Ovary (tissue), 9 donors: Measurements from ENCODE around the gene NINL. TPM values are rescaled to one million over a fixed set of nuclear protein-coding genes. Genes with fewer than 3 reads are reported as not detected.

Experiments used
- DNase-seq, 5 donors: peaks; one replicate each; pipeline ENCODE4 v3.0.0-alpha.2; 2019 to 2020
- H3K27ac ChIP-seq, 2 donors: fragments of 200-600 bp; one replicate each; pipeline versions ENCODE4 v1.5.1 to v1.8.0; 2019 to 2022
- H3K27me3 ChIP-seq: fragments of 200-600 bp; one replicate; pipeline ENCODE4 v1.8.0; 2022
- H3K36me3 ChIP-seq: fragments of 200-600 bp; sonication (generic); one replicate; pipeline ENCODE4 v1.5.1; 2019
- H3K4me1 ChIP-seq: one replicate; pipeline ENCODE4 v1.8.1; 2013; ENCODE audit warnings: mild to moderate bottlenecking, moderate library complexity; ENCODE audit not compliant: insufficient read depth
- H3K4me3 ChIP-seq: fragments of 200-600 bp; sonication (generic); one replicate; pipeline ENCODE4 v1.5.1; 2017
- H3K9me3 ChIP-seq, 2 donors: fragments of 200-600 bp in 1 of 2; sonication (generic) in 1 of 2; one replicate each; pipeline versions ENCODE4 v1.5.1 to v1.8.1; 2013 to 2019; ENCODE audit warnings: mild to moderate bottlenecking in 1 of 2, moderate library complexity in 1 of 2
- CTCF ChIP-seq, 3 donors: fragments of 450-650 bp in 2 of 3; fragments of 200-600 bp in 1 of 3; IDR thresholded peaks; one replicate each; pipeline versions ENCODE4 v1.5.1 to v1.8.0; 2016 to 2022; ENCODE audit warnings: antibody characterized with exemption in 3 of 3, mild to moderate bottlenecking in 1 of 3
- EP300 ChIP-seq: sonication (generic); formaldehyde crosslinking; IDR thresholded peaks from one replicate; pipeline ENCODE4 v1.6.1; 2017; ENCODE audit warnings: antibody characterized with exemption
- POLR2A ChIP-seq: fragments of 450-650 bp; IDR thresholded peaks from one replicate; pipeline ENCODE4 v1.6.1; 2017; ENCODE audit warnings: antibody characterized with exemption, mild to moderate bottlenecking, moderate library complexity
- WGBS, 3 donors: extraction: QIAGEN DNeasy Blood & Tissue Kit in 1 of 3; methylation state at CpG; one replicate each; pipeline versions ENCODE4 v1.1.5 to v1.1.7; 2013 to 2017; 5-methylcytosine and 5-hydroxymethylcytosine counted together
- intact Hi-C, 4 donors: fragments of 100-400 bp; cut with DNase I; formaldehyde crosslinking; loops; one replicate each; pipeline versions ENCODE4 v1.11.0 to v1.15.1; 2022 to 2023
- polyA plus RNA-seq, 2 donors: library from polyadenylated mRNA; stranded (reverse); fragments of 200-250 nt in 1 of 2; fragments of 350-450 nt in 1 of 2; fragmentation: Illumina TruSeq in 1 of 2; extraction: RNeasy Lipid Tissue Mini Kit (QIAGEN cat#74804) in 1 of 2; gene quantifications; one replicate each; pipeline ENCODE4 v1.2.3, GENCODE V29; 2013 to 2014
- total RNA-seq, 7 donors: library from RNA; depleted of rRNA in 2 of 7; stranded (reverse); fragments of >200 nt in 2 of 7; fragmentation: NEBNext Ultra II Directional in 3 of 7; extraction: Animal tissue kit (Norgen Biotek cat#: 25700) in 3 of 7; gene quantifications; one replicate each; pipeline versions ENCODE4 v1.1.0 to v1.2.4, GENCODE V29; 2016 to 2023
- donor health status: DM: no; HTN: no; CAD: no; lungs with moderate emphysema.
- donor health status: DM: no; HTN: no; CAD: no.
- donor health status: Bipolar disorder and iron deficiency.
- donor health status: DM: yes; HTN: yes; CAD: no.
- donor health status: DM: no; HTN: no; CAD: no.
- donor health status: DM: yes; HTN: yes; CAD: no.

The NINL gene
- total and polyA plus RNA-seq, 9 donors, result 10.1 to 33.3 (median 20.3) TPM

- no peaks in the 10 kb centered on the region for H3K27me3 ChIP-seq
- H3K4me3 ChIP-seq, result no peak overlapping the region
- no peak for TF ChIP-seq POLR2A
- TF ChIP-seq CTCF (IDR thresholded peaks at IDR 0.05), result no peak
- TF ChIP-seq EP300, result no peak
- no peak overlapping the region for H3K27ac ChIP-seq
- peak in 2 of 5 donors; percentile 10 to 21 for DNase-seq
- intact Hi-C loops, result no loop called here
- H3K36me3 ChIP-seq, result no peaks in the 10 kb centered on the region
- 89 to 93% (median 90%) methylated on average over 15 of the region's 15 CpGs for WGBS, 3 donors
- H3K4me1 ChIP-seq, result peaks cover 4% of the 10 kb centered on the region
- H3K9me3 ChIP-seq, result no peaks in the 10 kb centered on the region
Observed at GRCh38 chr20:25490656-25491445, 94.5 kb downstream of the NINL start.

- H3K4me3 ChIP-seq, result no peak overlapping the region
- intact Hi-C loops, result no loop called here
Observed at GRCh38 chr20:25489221-25489871, 96.0 kb downstream of the NINL start.

GRCh38 chr20:25487975-25488374 lies 97.4 kb downstream of the NINL start:
- no peak for TF ChIP-seq CTCF (IDR thresholded peaks at IDR 0.05)
- TF ChIP-seq POLR2A, result no peak
- TF ChIP-seq EP300, result no peak
- Histone ChIP-seq H3K4me1 (peaks cover 4% of the 10 kb centered on the region), H3K36me3 (no peaks in the 10 kb centered on the region)

More at GRCh38 chr20:25489221-25489871, 96.0 kb downstream of the NINL start:
- H3K4me1 ChIP-seq, result peaks cover 4% of the 10 kb centered on the region
- no peak overlapping the region for H3K27ac ChIP-seq
- peak in 1 of 5 donors; percentile 12 for DNase-seq
- H3K9me3 ChIP-seq, result no peaks in the 10 kb centered on the region
- TF ChIP-seq EP300 (no peak), CTCF (IDR thresholded peaks at IDR 0.05) (no peak), POLR2A (no peak)
- no peaks in the 10 kb centered on the region for H3K36me3 ChIP-seq
- no peaks in the 10 kb centered on the region for H3K27me3 ChIP-seq
- 90 to 97% (median 94%) methylated on average over 15 of the region's 15 CpGs for WGBS, 3 donors

GRCh38 chr20:25487306-25487705 lies 98.0 kb downstream of the NINL start:
- TF ChIP-seq POLR2A, result no peak
- no peak for TF ChIP-seq EP300
- TF ChIP-seq CTCF (IDR thresholded peaks at IDR 0.05), result no peak
- no peak overlapping the region for H3K27ac ChIP-seq
- peaks cover 4% of the 10 kb centered on the region for H3K4me1 ChIP-seq
- no peaks in the 10 kb centered on the region for H3K36me3 ChIP-seq
- H3K9me3 ChIP-seq, result no peaks in the 10 kb centered on the region
- WGBS, 3 donors, result 10 to 28% (median 25%) methylated on average over 2 of the region's 2 CpGs
- no peaks in the 10 kb centered on the region for H3K27me3 ChIP-seq
- no peak for DNase-seq
- H3K4me3 ChIP-seq, result no peak overlapping the region
- intact Hi-C loops, result no loop called here

More at GRCh38 chr20:25487975-25488374, 97.4 kb downstream of the NINL start:
- intact Hi-C loops, result no loop called here
- peak in 1 of 5 donors; percentile 10 for DNase-seq
- WGBS, 3 donors, result 95 to 98% (median 96%) methylated on average over 11 of the region's 11 CpGs
- Histone ChIP-seq H3K27me3 (no peaks in the 10 kb centered on the region), H3K27ac (no peak overlapping the region), H3K9me3 (no peaks in the 10 kb centered on the region), H3K4me3 (no peak overlapping the region)
